ENCODE results near the gene FBXO36.

The FBXO36 gene

DNA sequence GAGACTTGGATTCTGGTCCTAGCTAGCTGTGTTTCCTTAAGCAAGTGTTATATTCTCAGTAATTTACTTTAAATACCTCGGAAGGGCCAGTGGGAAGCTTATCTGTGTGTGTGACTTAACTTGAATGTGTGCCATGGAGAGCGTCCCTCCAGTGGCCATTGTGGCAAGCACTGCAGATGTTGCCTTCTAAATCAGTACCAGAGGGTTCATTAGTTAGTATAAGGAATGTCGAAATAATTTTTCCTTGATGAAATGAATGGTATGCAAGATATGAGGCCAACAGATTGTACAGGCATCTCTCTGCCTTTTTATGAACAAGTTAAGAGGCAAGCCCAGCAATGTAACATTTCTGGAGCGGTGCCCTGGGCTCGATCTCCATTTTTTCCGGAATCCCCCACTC is 52.0 kb downstream of the FBXO36 start:
- no peak for DNase-seq

DNA sequence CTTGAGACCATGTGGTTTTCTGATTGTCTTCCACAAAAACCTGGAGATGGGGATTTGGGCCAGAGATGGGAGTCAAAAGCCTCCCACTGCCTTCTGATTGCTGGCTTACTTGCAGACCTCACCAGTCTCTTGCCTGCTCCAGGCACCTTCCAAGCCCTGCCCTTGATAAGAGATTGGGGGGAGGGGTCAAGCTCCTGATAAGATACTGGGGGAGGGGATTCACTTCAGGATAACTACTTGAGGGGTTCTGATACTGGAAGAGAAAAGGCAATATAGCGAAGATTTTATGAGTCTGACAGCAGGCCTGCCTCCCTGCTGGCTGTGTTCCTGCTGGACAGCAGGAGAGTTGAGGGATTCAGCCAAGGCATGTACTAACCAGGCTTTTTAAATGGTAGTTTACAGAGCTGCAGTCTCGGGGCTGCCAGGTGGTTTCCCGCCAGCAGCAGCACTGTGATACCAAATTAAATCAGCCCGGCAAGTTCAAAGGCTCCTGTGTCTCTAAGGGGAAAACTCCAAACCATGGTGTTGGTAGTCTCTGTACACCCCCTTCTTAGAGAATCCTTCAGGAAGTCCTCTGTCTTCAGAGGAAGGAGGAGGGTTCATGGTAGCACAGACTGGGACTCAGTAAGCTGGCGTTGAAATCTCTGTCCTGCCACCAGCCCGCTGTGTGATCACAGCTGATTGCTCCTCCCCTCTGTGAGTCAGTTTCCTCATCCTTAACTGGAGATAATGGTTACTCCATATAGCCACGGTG is 58.3 kb downstream of the FBXO36 start:
- DNase-seq = no peak

- no peak for DNase-seq
These were observed 70.9 kb downstream of the FBXO36 start for GRCh38 chr2:229993236-229993635.

DNA sequence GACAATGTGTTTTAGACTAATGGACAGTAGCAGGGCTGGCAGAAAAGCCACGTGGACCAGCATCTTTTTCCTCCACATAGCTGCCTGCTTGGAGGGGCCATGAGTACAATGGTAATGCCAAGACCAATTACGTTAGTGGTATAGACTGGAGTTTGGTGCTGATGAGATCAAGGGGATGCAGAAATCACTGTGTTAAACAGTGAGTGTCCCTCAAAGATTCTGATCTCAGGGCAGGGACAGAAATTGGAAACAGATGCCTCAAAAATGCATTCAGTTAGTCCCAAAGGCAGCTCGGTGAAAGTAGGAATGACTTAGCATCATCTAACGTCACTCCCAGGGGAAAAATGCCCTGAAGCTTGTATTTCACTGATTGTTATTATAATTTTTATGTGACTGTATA is 74.0 kb downstream of the FBXO36 start:
- no peak for DNase-seq

GRCh38 chr2:229997565-229997964 is 75.3 kb downstream of the FBXO36 start:
- DNase-seq = no peak

DNA sequence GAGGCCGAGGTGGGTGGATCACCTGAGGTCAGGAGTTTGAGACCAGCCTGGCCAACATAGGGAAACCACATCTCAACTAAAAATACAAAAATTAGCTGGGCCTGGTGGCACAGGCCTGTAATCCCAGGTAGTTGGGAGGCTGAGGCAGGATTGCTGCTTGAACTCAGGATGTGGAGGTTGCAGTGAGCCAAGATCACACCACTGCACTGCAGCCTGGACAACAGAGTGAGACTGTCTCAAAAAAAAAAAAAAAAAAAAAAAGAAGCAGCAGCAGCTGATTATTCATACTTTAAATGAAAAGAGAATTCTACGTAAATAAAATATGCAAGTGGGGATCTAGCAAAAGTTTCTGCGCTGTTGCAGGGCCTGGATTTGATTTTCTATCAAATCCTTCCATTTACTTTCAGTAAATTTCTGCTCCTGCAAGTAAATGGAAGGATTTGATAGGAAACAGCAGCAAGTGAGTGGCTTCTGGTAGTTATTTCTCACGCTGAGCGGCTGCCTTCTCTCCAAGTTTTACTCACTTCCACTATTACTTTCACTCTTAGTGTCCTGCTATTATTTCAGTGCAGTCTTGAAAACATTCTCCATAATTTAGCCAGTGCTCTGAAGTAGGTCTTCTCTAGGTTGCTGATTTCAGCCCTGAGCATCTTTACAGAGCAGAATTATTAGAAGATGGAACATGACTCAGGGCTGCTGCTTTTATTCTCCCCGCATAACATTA is 78.0 kb downstream of the FBXO36 start:
- DNase-seq = no peak

GRCh38 chr2:230007931-230008707 is 85.8 kb downstream of the FBXO36 start:
- DNase-seq = no peak

GRCh38 chr2:230008708-230009066 is 86.4 kb downstream of the FBXO36 start:
- no peak for DNase-seq

- no peak for DNase-seq
These were observed 88.2 kb downstream of the FBXO36 start for GRCh38 chr2:230010501-230010900.

- no peak for DNase-seq
These were observed 89.3 kb downstream of the FBXO36 start for GRCh38 chr2:230011617-230012016.

DNA sequence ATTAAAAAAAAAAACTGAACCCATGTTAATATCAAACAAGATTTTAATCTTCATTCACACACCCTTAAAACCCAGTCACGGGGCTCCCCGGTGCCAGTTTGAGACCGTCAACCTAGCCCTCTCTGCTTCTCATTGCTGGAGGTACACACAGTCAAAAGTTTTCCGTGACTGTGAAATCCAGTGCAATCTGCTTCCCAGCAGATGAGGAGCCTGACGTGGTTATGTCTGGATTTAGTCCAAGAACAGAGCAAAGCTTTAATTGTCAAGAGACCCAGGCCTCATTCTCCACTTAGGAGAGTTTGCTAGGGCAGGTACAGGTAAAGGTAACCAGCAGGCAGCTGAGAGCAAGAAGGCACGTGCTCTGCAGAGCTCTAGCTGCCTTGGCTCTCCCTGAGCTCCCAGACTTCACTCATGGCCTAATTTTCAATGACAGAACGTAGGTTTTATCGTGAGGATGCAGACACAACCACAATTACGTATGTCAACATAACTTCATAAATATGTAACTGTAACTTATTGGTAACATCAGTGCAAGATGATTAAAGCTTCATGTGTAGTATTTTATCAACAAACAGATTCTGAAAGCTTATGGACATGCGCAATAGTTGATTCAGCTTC is 90.1 kb downstream of the FBXO36 start:
- DNase-seq = no peak

- no peak for DNase-seq
These were observed 94.5 kb downstream of the FBXO36 start for GRCh38 chr2:230016844-230017243.

- DNase-seq = no peak
These were observed 95.8 kb downstream of the FBXO36 start for GRCh38 chr2:230018153-230018552.

- DNase-seq = no peak
These were observed 97.4 kb downstream of the FBXO36 start for GRCh38 chr2:230019742-230020141.

DNA sequence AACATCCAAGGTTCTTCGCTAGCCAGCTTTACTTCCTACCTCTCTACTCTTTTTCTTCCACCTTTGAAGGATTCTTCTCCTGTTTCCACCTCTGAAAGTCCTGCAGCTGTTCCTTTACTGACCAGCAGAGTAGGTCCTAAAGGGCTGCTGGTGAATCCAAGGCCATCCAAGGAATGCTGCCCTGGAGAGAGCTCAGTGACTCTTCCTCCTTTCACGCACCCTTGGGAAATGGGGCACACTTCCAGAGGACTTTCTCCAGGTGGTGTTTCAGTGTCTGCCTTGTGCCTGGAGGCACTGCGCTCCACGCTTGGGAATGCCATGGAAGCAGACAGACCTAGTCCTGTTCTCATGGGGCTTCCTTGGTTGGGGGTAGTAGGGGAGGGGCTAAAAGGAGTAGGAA is 101.0 kb downstream of the FBXO36 start:
- DNase-seq = no peak

DNA sequence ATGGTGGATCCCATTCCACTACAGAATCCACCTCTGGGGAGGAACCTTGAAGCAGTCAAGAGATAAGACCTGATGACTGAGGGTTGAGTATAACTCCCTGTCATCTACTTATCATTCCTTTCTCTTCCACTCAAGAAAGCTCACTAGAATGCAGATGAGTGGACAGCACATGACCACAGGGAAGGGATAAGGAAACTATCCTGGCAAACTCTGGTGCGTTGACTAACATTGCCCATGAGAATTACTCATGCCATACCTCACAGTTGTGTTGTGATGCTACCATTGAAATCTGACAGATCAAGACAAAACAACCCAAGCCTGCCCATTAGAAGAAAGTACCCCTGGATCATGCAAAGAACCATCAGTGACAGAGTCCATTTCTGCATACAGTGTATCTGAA is 119.9 kb downstream of the FBXO36 start:
- DNase-seq = no peak

DNA sequence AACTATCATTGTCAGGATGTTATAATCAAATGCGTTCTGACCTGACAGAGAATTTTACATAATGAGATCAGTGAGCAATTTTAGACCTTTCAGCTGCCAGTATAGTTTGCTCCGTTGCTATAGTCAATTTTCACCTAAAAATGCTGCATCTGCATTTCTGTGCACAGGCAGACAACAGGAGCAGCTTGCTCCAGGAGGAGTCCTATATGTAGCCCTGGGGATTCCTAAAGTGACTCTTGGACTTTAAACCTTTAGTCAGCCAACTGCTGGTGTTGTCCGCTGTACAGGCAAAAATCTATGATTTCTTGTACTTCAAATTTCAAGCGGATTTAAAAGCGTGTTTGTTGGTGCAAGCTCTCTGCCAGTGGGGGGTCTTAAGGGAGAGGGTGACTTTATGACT is 120.7 kb downstream of the FBXO36 start:
- no peak for DNase-seq

- DNase-seq = no peak
These were observed 121.2 kb downstream of the FBXO36 start for GRCh38 chr2:230043461-230043860.

- no peak for DNase-seq
These were observed 124.2 kb downstream of the FBXO36 start for GRCh38 chr2:230046491-230046890.

GRCh38 chr2:230048010-230048671 is 125.8 kb downstream of the FBXO36 start:
- DNase-seq = no peak

GRCh38 chr2:230050136-230050535 is 127.8 kb downstream of the FBXO36 start:
- DNase-seq = no peak

DNA sequence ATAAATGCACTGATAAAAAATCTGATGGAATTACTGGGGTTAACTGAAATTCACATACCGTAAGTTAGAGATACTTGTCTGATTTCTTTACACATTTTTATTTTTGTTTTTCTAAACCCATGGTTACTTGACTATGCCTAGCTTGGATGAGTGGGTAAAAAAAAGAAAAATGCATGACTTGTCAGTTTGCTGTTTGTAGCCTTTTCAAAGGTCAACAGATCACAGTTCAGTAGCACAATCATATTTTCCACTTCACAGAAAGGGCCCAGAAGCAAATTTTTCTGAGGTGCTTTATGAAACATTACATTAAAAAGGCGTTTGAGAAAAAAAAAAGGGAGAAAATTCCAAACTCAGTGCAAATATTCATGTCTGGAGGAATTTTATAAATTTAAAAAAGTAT is 130.0 kb downstream of the FBXO36 start:
- DNase-seq = no peak
